ENCODE results near the gene CSAD. TPM values are rescaled to one million over a fixed set of nuclear protein-coding genes. Genes with fewer than 3 reads are reported as not detected.

Gene CSAD
- total and polyA plus RNA-seq, 2 experiments from 2014 or later, result 3.2 to 7.1 TPM

DNA sequence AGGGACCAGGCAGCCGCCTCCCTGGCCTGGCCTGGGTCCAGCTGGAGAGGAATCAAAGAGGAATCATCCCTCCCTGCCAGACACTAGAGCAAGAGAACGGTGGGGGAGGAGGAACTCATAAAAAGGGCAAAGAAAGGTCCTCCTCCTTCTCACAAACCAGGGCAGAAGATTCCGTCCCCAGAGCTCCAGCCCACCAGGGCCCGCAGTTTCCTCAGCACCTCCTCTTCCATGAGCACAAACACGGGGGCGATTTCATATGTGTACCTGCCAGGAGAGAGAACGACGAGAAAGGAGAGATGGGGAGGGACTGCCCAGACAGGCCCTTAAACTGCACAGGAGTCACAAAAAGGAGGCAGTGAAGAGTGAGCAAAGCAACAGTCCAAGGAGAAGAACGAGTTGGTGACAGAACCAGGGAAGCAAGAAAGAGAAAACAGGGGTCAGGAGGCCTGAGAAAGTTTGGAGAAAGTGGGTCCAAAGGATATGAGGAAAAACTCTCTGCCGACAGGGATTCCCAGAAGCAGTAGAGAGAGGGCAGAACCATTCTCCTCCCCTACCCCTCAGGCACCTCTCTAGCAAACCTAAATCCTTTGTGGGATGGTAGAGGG, 8.9 kb downstream of the CSAD start:
- Mint-ChIP-seq H3K9me3 (no peaks in the 10 kb centered on the region), H3K4me1 (peaks cover 24% of the 10 kb centered on the region), H3K27ac (no peak overlapping the region), H3K36me3 (ENCODE audit: low read depth) (peaks cover 2% of the 10 kb centered on the region; the same call in 1 of the 3 replicates), H3K27me3 (ENCODE audit: insufficient read depth, low read depth, poor library complexity) (peaks cover 72% of the 10 kb centered on the region), H3K4me3 (no peak overlapping the region)
- Histone ChIP-seq H3K4me1 (ENCODE audit: insufficient read depth) (peaks cover 7% of the 10 kb centered on the region), H3K27ac (ENCODE audit: low read depth) (no peak overlapping the region), H3F3A (replicated peaks; ENCODE audit: low read depth) (no peaks in the 10 kb centered on the region), H3K9me2 (ENCODE audit: insufficient read depth) (no peaks in the 10 kb centered on the region), H2AFZ (no peak overlapping the region), H3K36me3 (ENCODE audit: insufficient read depth) (no peaks in the 10 kb centered on the region), H3K4me2 (no peak overlapping the region), H4K20me1 (replicated peaks; ENCODE audit: insufficient read depth) (peaks cover 14% of the 10 kb centered on the region), H3K79me2 (replicated peaks; ENCODE audit: insufficient read depth) (no peaks in the 10 kb centered on the region), H3K27me3 (ENCODE audit: insufficient read depth) (peaks cover 74% of the 10 kb centered on the region), H3K4me3 (no peak overlapping the region)
- no peak for TF ChIP-seq NANOG (IDR thresholded peaks at IDR 0.05; ENCODE audit: borderline replicate concordance)
- TF ChIP-seq, protein P1, sequence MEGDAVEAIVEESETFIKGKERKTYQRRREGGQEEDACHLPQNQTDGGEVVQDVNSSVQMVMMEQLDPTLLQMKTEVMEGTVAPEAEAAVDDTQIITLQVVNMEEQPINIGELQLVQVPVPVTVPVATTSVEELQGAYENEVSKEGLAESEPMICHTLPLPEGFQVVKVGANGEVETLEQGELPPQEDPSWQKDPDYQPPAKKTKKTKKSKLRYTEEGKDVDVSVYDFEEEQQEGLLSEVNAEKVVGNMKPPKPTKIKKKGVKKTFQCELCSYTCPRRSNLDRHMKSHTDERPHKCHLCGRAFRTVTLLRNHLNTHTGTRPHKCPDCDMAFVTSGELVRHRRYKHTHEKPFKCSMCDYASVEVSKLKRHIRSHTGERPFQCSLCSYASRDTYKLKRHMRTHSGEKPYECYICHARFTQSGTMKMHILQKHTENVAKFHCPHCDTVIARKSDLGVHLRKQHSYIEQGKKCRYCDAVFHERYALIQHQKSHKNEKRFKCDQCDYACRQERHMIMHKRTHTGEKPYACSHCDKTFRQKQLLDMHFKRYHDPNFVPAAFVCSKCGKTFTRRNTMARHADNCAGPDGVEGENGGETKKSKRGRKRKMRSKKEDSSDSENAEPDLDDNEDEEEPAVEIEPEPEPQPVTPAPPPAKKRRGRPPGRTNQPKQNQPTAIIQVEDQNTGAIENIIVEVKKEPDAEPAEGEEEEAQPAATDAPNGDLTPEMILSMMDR (conservative IDR thresholded peaks at IDR 0.05; ENCODE audit: low read depth in 2 of 2), result no peak
- TF ChIP-seq, protein P2, sequence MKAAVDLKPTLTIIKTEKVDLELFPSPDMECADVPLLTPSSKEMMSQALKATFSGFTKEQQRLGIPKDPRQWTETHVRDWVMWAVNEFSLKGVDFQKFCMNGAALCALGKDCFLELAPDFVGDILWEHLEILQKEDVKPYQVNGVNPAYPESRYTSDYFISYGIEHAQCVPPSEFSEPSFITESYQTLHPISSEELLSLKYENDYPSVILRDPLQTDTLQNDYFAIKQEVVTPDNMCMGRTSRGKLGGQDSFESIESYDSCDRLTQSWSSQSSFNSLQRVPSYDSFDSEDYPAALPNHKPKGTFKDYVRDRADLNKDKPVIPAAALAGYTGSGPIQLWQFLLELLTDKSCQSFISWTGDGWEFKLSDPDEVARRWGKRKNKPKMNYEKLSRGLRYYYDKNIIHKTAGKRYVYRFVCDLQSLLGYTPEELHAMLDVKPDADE (IDR thresholded peaks at IDR 0.05), result no peak
- TF ChIP-seq, protein P3, sequence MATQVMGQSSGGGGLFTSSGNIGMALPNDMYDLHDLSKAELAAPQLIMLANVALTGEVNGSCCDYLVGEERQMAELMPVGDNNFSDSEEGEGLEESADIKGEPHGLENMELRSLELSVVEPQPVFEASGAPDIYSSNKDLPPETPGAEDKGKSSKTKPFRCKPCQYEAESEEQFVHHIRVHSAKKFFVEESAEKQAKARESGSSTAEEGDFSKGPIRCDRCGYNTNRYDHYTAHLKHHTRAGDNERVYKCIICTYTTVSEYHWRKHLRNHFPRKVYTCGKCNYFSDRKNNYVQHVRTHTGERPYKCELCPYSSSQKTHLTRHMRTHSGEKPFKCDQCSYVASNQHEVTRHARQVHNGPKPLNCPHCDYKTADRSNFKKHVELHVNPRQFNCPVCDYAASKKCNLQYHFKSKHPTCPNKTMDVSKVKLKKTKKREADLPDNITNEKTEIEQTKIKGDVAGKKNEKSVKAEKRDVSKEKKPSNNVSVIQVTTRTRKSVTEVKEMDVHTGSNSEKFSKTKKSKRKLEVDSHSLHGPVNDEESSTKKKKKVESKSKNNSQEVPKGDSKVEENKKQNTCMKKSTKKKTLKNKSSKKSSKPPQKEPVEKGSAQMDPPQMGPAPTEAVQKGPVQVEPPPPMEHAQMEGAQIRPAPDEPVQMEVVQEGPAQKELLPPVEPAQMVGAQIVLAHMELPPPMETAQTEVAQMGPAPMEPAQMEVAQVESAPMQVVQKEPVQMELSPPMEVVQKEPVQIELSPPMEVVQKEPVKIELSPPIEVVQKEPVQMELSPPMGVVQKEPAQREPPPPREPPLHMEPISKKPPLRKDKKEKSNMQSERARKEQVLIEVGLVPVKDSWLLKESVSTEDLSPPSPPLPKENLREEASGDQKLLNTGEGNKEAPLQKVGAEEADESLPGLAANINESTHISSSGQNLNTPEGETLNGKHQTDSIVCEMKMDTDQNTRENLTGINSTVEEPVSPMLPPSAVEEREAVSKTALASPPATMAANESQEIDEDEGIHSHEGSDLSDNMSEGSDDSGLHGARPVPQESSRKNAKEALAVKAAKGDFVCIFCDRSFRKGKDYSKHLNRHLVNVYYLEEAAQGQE (IDR thresholded peaks at IDR 0.05; ENCODE audit: unreplicated experiment), result no peak
- no peak for TF ChIP-seq ZNF331 (CRISPR knock-in tag; IDR thresholded peaks at IDR 0.05; ENCODE audit: low read depth)
- DNase-seq (ENCODE audit: low spot score), result no peak
- ATAC-seq, result no peak

DNA sequence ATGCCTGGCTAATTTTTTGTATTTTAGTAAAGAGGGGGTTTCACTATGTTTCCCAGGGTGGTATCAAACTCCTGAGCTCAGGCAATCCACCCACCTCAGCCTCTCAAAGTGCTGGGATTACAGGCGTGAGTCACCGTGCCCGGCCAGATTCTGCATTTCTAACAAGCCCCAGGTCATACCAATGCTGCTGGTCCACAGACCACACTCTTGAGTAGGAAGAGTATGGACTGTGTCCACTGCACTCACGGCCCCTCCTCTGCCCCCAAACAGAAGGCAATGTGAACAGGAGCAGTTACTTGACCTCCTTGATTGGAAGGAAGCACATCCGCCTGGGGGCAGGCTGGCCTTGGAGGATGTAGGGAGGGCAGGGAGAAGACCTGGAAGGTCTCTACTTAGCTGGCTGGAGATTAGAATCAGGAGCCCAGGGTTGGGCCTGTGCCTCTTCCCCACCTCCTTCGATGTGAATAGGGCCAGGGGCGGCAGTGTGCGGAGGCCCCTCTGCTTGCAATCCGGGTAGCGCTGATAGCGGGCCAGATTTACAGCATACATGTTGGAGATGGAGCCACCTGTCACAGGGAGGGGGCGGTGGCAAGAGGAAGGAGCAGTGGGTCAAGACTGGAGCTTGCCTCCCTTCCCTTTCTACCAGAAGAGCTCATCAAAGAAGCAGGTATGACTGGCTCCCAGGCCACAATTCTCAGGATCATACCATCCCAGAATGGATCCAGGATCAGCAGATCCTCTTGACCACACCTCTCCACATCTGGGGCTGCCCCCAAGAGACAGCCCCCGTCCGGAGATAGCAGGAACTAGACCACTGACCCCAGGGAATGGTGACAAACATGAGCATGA, 9.6 kb downstream of the CSAD start:
- Histone ChIP-seq H2AFZ (no peak overlapping the region), H3K36me3 (ENCODE audit: insufficient read depth) (no peaks in the 10 kb centered on the region), H3K4me3 (no peak overlapping the region), H3K79me2 (replicated peaks; ENCODE audit: insufficient read depth) (no peaks in the 10 kb centered on the region), H3F3A (replicated peaks; ENCODE audit: low read depth) (no peaks in the 10 kb centered on the region), H3K4me2 (no peak overlapping the region), H3K27me3 (ENCODE audit: insufficient read depth) (peaks cover 67% of the 10 kb centered on the region), H3K27ac (ENCODE audit: low read depth) (no peak overlapping the region), H3K9me2 (ENCODE audit: insufficient read depth) (no peaks in the 10 kb centered on the region), H3K4me1 (ENCODE audit: insufficient read depth) (peaks cover 7% of the 10 kb centered on the region), H4K20me1 (replicated peaks; ENCODE audit: insufficient read depth) (peaks cover 12% of the 10 kb centered on the region)
- peaks cover 24% of the 10 kb centered on the region for H3K4me1 Mint-ChIP-seq
- H3K27me3 Mint-ChIP-seq (ENCODE audit: insufficient read depth, low read depth, poor library complexity), result peaks cover 65% of the 10 kb centered on the region
- DNase-seq (ENCODE audit: low spot score) (no peak), ATAC-seq (no peak)
- H3K36me3 Mint-ChIP-seq (ENCODE audit: low read depth), result peaks cover 2% of the 10 kb centered on the region; the same call in 1 of the 3 replicates
- no peaks in the 10 kb centered on the region for H3K9me3 Mint-ChIP-seq
- H3K4me3 Mint-ChIP-seq, result no peak overlapping the region
- no peak overlapping the region for H3K27ac Mint-ChIP-seq
- TF ChIP-seq, protein P4, sequence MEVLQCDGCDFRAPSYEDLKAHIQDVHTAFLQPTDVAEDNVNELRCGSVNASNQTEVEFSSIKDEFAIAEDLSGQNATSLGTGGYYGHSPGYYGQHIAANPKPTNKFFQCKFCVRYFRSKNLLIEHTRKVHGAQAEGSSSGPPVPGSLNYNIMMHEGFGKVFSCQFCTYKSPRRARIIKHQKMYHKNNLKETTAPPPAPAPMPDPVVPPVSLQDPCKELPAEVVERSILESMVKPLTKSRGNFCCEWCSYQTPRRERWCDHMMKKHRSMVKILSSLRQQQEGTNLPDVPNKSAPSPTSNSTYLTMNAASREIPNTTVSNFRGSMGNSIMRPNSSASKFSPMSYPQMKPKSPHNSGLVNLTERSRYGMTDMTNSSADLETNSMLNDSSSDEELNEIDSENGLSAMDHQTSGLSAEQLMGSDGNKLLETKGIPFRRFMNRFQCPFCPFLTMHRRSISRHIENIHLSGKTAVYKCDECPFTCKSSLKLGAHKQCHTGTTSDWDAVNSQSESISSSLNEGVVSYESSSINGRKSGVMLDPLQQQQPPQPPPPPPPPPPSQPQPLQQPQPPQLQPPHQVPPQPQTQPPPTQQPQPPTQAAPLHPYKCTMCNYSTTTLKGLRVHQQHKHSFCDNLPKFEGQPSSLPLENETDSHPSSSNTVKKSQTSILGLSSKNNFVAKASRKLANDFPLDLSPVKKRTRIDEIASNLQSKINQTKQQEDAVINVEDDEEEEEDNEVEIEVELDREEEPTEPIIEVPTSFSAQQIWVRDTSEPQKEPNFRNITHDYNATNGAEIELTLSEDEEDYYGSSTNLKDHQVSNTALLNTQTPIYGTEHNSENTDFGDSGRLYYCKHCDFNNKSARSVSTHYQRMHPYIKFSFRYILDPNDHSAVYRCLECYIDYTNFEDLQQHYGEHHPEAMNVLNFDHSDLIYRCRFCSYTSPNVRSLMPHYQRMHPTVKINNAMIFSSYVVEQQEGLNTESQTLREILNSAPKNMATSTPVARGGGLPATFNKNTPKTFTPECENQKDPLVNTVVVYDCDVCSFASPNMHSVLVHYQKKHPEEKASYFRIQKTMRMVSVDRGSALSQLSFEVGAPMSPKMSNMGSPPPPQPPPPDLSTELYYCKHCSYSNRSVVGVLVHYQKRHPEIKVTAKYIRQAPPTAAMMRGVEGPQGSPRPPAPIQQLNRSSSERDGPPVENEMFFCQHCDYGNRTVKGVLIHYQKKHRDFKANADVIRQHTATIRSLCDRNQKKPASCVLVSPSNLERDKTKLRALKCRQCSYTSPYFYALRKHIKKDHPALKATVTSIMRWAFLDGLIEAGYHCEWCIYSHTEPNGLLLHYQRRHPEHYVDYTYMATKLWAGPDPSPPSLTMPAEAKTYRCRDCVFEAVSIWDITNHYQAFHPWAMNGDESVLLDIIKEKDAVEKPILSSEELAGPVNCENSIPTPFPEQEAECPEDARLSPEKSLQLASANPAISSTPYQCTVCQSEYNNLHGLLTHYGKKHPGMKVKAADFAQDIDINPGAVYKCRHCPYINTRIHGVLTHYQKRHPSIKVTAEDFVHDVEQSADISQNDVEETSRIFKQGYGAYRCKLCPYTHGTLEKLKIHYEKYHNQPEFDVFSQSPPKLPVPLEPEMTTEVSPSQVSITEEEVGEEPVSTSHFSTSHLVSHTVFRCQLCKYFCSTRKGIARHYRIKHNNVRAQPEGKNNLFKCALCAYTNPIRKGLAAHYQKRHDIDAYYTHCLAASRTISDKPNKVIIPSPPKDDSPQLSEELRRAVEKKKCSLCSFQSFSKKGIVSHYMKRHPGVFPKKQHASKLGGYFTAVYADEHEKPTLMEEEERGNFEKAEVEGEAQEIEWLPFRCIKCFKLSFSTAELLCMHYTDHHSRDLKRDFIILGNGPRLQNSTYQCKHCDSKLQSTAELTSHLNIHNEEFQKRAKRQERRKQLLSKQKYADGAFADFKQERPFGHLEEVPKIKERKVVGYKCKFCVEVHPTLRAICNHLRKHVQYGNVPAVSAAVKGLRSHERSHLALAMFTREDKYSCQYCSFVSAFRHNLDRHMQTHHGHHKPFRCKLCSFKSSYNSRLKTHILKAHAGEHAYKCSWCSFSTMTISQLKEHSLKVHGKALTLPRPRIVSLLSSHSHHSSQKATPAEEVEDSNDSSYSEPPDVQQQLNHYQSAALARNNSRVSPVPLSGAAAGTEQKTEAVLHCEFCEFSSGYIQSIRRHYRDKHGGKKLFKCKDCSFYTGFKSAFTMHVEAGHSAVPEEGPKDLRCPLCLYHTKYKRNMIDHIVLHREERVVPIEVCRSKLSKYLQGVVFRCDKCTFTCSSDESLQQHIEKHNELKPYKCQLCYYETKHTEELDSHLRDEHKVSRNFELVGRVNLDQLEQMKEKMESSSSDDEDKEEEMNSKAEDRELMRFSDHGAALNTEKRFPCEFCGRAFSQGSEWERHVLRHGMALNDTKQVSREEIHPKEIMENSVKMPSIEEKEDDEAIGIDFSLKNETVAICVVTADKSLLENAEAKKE (CRISPR knock-in tag; IDR thresholded peaks at IDR 0.05), result no peak
- no peak for TF ChIP-seq POLR2AphosphoS5 (IDR thresholded peaks at IDR 0.05; ENCODE audit: low read depth)
